Superior temporal gyrus (tissue), 1 donor: ENCODE data around the gene PITRM1.

Experiments
- DNase-seq: peaks from one replicate; pipeline ENCODE4 v3.0.0-alpha.2; 2016; ENCODE audit errors: extremely low spot score

Gene PITRM1

DNA sequence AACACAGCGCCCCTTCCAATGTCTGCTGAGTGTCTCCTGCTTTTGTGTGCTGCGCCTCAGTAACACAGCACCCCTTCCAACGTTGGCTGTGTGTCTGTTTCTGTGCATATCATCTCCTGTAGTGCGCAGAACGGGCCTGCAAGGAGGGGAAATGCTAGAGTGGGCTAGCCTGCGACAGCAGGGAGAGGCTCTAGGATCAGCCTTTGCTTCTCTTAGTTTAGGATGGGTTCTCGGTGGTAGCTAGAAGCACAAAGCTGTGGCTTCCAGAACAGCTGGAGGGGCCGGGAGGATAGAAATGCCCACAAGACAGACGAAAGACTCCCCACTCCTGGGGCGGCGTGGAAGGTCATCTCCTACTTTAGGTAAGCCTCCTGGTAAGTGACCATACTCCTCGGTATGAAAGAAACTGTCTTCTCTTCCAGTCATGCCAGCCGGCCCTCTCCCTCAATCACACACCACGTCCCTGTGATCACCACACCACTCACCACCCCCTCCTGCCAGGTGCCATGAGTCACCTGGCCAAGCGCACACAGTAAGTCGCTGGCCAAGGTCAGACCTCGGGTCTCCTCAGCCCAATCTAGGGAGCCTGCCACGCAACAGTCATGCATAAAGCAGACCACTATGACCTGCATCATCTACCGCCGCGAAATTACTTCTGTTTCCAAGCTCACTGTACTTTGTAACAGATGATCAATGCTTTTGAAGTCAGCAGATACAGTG is 4.8 kb downstream of the PITRM1 start:
- DNase-seq, result no peak

DNA sequence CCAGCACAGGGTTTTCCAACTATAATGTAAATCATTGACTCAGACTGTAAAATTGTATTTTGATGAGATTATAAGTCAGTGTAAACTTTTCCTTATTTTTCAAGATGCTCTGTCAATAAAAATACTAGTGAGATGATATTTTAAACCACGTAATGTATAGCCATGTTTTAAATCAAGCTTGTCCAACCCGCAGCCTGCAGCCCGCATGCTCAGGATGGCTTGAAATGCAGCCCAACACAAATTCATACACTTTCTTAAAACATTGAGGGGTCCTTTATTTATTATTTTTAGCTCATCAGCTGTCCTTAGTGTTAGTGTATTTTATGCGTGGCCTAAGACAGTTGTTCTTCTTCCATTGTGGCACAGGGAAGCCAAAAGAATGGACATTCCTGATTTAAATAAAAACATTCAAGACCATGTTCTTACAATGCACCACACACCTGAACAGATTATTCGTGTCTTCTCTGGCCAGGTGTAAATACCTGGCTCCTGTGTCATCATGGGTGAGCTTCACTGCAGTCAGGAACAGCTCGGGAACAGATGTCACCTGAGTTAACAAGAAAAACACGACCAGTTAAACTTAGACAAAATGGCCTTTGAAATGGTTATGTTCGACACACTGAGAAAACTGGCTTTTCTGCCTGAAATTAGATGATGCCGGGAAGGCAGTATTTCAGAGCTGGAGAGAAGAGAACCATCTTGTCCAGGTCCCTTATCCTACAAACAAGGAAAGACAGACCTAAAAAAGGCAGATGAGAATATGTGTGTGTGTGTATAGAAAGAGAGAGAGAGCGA is 5.9 kb downstream of the PITRM1 start:
- no peak for DNase-seq

DNA sequence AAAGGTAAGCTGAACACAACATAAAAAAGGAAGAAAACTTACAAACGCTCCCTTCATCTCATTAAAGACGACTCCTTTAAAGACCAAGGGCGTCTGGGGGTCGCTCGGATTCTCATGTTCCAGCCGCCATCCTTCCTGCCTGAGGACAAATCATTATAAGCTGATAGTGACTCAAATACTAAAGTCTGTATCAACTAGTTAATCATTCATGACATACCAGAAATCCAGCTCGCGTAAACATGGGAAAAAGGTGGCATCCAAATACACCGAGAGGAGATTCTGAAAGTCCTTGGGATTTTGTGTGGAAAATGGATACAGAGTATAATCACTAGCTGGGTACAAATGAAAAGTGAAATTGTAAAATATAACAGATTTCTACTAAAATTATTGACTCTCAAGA is 7.4 kb downstream of the PITRM1 start:
- no peak for DNase-seq

- no peak for DNase-seq
These were observed 8.7 kb downstream of the PITRM1 start for GRCh38 chr10:3163879-3164278.

- no peak for DNase-seq
These were observed 10.0 kb downstream of the PITRM1 start for GRCh38 chr10:3162533-3162932.

GRCh38 chr10:3159152-3159551 is 13.4 kb downstream of the PITRM1 start:
- DNase-seq, result no peak

- DNase-seq, result no peak
These were observed 17.9 kb downstream of the PITRM1 start for GRCh38 chr10:3154666-3155065.

DNA sequence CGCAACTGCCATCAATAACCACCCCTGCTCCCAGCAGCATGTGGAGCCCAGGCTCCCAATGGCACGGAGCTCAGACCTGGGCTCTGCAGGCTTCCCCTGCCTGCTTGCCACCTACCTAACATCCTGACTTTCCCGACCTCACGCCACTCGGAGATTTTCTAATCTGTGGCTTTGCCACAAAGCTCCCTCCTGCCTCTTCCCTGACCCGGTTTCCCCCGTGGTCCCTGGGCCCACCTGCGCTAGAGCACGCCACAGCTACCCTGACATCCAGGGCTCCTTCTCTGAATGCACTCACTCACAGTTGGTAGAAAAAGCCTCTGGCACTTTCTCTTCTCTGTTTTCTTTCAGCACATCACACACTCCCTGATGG is 20.0 kb downstream of the PITRM1 start:
- no peak for DNase-seq

- no peak for DNase-seq
These were observed 20.6 kb downstream of the PITRM1 start for GRCh38 chr10:3151889-3152565.

DNA sequence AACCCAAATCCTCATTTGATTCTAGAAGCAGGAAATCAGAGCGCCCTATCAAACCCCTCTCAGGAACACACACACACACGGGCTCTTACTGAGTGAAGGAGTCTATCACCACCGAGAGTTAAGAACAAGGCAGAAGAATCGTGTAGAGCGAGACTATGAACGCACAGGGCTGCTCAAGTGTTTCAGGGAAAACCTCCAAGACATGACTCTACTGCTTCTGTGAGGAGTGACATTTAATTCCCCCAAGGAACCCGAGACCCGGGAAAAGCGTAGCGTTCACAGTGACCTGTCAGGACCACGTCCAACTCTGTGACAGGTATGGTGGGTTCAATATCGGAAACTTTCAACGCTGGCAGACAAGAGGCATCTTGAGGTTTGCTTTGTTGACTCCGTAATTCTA is 21.6 kb downstream of the PITRM1 start:
- DNase-seq, result no peak

DNA sequence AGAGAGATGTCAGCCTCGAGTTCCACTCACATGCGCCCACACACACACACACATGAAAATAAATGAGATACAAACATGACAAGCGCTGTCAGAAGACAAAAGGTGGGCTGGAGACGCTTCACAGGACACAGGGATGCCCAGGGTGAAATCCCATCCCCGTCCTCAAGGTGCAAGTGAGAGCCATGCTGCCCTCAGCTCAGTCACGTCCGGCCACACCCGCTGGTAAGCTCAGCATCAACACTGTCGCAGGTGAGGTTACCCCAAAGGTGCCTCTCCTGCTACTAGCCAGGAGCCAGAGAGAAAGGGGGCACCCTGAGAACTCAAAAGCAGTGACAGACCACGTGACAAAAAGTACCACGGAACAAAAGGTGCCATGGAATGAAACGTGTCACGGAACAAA is 22.2 kb downstream of the PITRM1 start:
- DNase-seq, result no peak

- no peak for DNase-seq
These were observed 22.7 kb downstream of the PITRM1 start for GRCh38 chr10:3149918-3150317.

GRCh38 chr10:3148994-3149393 is 23.6 kb downstream of the PITRM1 start:
- DNase-seq, result no peak

DNA sequence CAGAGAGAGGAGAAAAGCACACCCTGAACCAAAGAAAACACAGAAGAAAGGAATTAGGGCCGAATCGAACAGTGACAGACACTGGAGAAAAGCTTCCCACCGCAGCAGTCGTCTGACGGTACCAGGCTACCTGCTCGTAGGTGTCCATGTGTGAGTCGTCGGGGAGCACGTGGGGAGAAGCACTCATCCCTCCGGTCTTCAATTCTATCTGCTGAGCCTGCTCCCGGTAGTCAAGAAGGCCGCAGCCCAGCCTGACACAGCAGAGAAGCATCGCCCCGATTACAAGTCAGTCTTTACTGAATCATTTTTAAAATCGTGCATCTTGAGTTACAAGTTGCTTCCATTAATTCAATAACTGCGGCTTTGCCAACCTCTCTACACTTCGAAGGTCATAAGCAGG is 24.5 kb downstream of the PITRM1 start:
- no peak for DNase-seq

DNA sequence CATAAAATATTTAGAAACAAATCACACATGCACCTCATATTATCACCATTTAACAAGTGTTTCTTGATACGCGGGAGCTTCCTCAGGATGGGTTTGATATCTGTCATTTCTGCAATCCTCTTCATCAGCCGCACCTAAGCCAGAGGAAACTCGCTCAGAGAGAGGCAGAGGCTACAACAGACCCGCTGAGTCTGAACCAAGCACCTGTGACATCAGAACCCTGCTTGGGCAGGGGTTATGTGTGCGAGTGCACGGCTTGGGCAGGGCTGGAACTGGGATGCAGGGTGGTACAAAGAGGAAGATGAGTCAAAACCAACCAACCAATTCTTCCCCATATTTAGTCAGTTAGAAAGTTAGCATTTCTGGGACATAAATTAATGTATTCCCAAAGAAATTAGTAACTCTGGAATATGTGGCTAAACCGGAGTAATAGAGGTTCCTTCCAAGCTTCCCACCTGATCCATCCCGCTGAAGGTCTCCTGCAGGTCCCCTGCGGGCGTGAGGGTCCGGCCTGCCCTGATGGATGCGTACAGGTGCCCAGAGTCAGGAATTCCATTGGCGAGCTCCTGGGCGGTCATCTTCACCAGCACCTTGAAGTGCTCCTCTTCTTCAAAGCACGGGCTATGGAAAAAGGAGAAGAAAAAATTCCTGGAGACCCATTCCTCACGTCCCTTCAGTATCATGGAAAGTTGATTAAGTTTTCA is 25.3 kb downstream of the PITRM1 start:
- DNase-seq, result no peak

DNA sequence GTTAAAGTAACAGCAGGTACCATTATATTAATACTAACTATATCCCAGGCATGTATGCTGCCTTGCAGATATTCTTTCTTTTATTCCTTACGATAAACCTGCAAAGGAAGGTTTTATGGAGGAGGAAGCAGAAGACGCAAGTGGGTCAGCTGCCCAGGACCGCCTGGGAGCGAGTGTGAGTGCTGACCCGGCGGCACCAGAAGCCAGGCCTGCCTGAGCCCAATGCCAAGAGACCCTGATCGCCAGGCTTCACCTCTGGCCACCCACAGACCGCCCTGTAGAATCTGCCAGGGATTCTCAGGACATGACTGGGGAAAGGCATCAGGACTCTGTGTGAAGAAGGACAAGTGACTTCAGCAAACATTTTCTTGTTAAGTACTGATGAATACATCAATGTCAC is 26.3 kb downstream of the PITRM1 start:
- no peak for DNase-seq

DNA sequence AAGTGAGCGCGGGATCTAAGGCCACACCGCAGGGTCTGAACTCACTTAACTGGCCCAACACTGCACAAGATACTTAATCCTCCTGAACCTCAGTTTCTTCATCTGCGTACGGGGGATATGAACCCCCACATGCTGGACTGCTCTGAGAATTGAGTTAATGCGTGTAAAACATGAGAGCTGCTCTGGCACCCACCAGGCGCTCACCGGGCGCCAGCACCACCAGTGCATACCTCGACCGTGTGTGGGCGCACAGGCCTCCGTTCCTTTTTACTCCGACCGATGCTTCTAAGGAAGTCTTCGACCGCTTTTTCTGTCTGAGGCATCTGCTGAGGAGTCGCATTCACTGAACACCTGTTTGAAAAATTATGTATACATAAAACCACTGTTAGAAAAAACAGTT is 27.2 kb downstream of the PITRM1 start:
- no peak for DNase-seq

GRCh38 chr10:3143791-3144434 is 28.7 kb downstream of the PITRM1 start:
- no peak for DNase-seq

GRCh38 chr10:3143366-3143765 is 29.2 kb downstream of the PITRM1 start:
- DNase-seq, result no peak

DNA sequence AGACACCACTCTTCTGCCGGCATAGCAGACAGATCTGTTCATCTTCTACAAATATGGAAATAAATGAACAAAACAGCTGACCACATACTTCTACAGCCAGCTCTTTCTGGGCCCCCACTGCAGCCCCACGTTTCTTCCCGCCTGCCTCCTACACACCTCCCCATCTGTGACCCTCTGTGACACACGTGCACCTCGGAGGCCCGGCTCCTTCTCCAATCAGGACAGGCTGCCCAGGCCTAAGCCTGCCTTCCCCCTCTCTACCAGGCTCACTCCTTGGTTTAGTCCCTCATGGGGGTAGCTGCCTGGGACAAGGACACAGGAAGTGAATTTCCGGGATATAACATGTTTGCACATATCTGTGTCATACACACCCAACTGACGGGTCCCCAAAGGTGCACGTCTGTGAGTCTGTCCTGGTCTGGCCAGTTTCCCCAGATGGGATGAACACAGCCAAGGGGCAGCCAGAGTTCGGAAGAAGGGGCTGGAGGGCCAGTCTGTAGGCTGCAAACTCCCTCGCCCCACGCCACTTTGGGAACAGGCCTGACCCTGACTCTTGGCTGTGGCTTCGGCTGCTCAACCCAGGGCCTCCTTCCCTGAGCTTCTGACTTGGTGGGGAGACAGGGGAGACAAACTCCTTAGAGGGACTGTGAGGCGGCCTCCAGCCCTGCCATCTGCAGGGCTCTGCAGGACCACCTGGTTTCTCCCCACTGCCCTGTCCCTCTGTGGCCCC is 30.3 kb downstream of the PITRM1 start:
- no peak for DNase-seq

DNA sequence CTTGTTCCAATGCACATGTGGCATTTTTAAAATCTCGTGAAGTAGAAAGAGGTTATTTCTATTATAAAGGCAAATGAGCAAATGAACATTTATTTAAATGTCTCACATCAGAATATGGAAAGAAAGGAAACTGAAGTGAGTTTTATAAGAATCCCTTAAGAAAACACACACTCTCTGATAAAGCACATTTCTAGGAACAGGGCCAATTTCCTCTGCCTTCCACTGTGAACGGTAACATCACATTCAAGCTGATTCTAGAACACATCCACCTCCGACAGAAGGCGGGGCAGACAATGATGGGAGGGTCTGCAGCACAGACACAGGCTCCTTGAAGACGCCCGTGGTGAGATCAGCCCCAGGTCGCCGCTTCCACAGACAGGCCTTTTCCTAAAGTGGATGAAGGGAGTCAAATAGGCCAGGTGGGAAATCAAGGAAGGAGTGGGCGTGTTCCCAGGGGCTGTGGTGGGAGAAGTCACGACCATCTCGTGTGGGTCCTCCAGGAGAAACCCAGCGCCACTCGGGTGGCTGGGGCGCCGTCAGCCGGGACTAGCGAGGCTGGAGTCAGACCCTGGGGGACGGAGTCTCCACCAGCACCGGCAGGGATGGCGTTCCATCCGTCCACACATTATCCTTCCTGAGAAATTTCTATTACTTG is 31.1 kb downstream of the PITRM1 start:
- peak; percentile 38 for DNase-seq
